GM12878 (cell line): ENCODE results near the gene F12. TPM values are rescaled to one million over a fixed set of nuclear protein-coding genes. Genes with fewer than 3 reads are reported as not detected.

Experiments used
- ATF3 ChIP-seq: IDR thresholded peaks from 2 replicates; pipeline ENCODE4 v1.6.1; 2011; ENCODE audit warnings: low read depth, mild to moderate bottlenecking, low read length, moderate library complexity, borderline replicate concordance; ENCODE audit errors: extremely low read depth
- BACH1 ChIP-seq: fragments of 450-650 bp; IDR thresholded peaks from 2 replicates; pipeline ENCODE4 v1.6.1; 2017; ENCODE audit warnings: mild to moderate bottlenecking, borderline replicate concordance
- CUX1 ChIP-seq: IDR thresholded peaks from 2 replicates; pipeline ENCODE4 v1.6.1; 2012; ENCODE audit warnings: improper control_type of control experiment, low read depth, low read length; ENCODE audit not compliant: insufficient replicate concordance
- E2F4 ChIP-seq: IDR thresholded peaks from 2 replicates; pipeline ENCODE4 v1.6.1; 2012; ENCODE audit warnings: low read depth, low read length, improper control_type of control experiment
- E4F1 ChIP-seq: fragments of 450-650 bp; IDR thresholded peaks from 2 replicates; pipeline ENCODE4 v1.6.1; 2018; ENCODE audit warnings: borderline replicate concordance, mild to moderate bottlenecking; ENCODE audit not compliant: partially characterized antibody
- FOS ChIP-seq: IDR thresholded peaks from 3 replicates; pipeline ENCODE4 v1.6.1; 2011; ENCODE audit warnings: borderline replicate concordance; ENCODE audit not compliant: insufficient read length; ENCODE audit errors: extremely low read depth
- FOXM1 ChIP-seq: IDR thresholded peaks from 2 replicates; pipeline ENCODE4 v1.6.1; 2012; ENCODE audit warnings: low read depth, mild to moderate bottlenecking, inconsistent platforms, low read length, moderate library complexity
- HCFC1 ChIP-seq: fragments of 150-350 bp; IDR thresholded peaks from 2 replicates; pipeline ENCODE4 v1.6.1; 2014; ENCODE audit warnings: low read length
- JUND ChIP-seq: IDR thresholded peaks from 2 replicates; pipeline ENCODE4 v1.6.1; 2012; ENCODE audit warnings: low read depth, mild to moderate bottlenecking, low read length, improper control_type of control experiment, moderate library complexity
- KDM1A ChIP-seq: fragments of 200-600 bp; sonication (generic); IDR thresholded peaks from 2 replicates; pipeline ENCODE4 v1.6.1; 2016; ENCODE audit warnings: borderline replicate concordance
- MXI1 ChIP-seq: fragments of 150-350 bp; IDR thresholded peaks from 2 replicates; pipeline ENCODE4 v1.6.1; 2011; ENCODE audit warnings: low read depth, mild to moderate bottlenecking, inconsistent platforms, low read length, improper control_type of control experiment
- MYB ChIP-seq: fragments of 150-350 bp; IDR thresholded peaks from 2 replicates; pipeline ENCODE4 v1.6.1; 2014; ENCODE audit warnings: mild to moderate bottlenecking, low read depth, low read length, borderline replicate concordance
- NFYA ChIP-seq: IDR thresholded peaks from 2 replicates; pipeline ENCODE4 v1.6.1; 2011; ENCODE audit warnings: low read depth, mild to moderate bottlenecking, low read length, improper control_type of control experiment, borderline replicate concordance
- POLR2AphosphoS5 ChIP-seq: IDR thresholded peaks from 2 replicates; pipeline ENCODE4 v1.6.1; 2011; ENCODE audit warnings: mild to moderate bottlenecking, low read length, inconsistent platforms
- RFX5 ChIP-seq: IDR thresholded peaks from 2 replicates; pipeline ENCODE4 v1.6.1; 2011; ENCODE audit warnings: low read depth, low read length, improper control_type of control experiment
- RUNX3 ChIP-seq: IDR thresholded peaks from 2 replicates; pipeline ENCODE4 v1.6.1; 2012; ENCODE audit warnings: low read length, inconsistent platforms
- SMC3 ChIP-seq: IDR thresholded peaks from 2 replicates; pipeline ENCODE4 v1.6.1; 2011; ENCODE audit warnings: low read length, improper control_type of control experiment, borderline replicate concordance
- SREBF1 ChIP-seq: IDR thresholded peaks from 2 replicates; pipeline ENCODE4 v1.6.1; 2012; ENCODE audit warnings: mild to moderate bottlenecking, low read length
- YY1 ChIP-seq: IDR thresholded peaks from 2 replicates; pipeline ENCODE4 v1.6.1; 2011; ENCODE audit warnings: low read depth, mild to moderate bottlenecking, low read length
- ZBED1 ChIP-seq: IDR thresholded peaks from 2 replicates; pipeline ENCODE4 v1.6.1; 2016; ENCODE audit warnings: borderline replicate concordance
- ZNF207 ChIP-seq: fragments of 450-650 bp; IDR thresholded peaks from 2 replicates; pipeline ENCODE4 v1.6.1; 2014; ENCODE audit warnings: antibody characterized with exemption, mild to moderate bottlenecking, borderline replicate concordance
- polyA plus RNA-seq, 11 experiments: library from polyadenylated mRNA; depleted of rRNA in 4 of 11; unstranded in 6 of 11; stranded (reverse) in 5 of 11; fragments of >200 nt; fragmentation: Nextera tagmentation in 4 of 11; fragmentation: Illumina TruSeq in 1 of 11; extraction: Ambion mirVana in 4 of 11; extraction: Trizol in 1 of 11; gene quantifications; 1 replicate in 1 of 11; 2 replicates in 10 of 11; pipeline versions ENCODE4 v1.2.1 to v1.2.3, GENCODE V29; 2011 to 2016; ENCODE audit warnings: inconsistent platforms in 2 of 11, missing spikeins in 2 of 11, low read depth in 1 of 11
- total RNA-seq, 4 experiments: library from RNA; depleted of rRNA in 3 of 4; stranded (reverse); fragments of >200 nt in 3 of 4; fragmentation: Illumina TruSeq in 1 of 4; extraction: Trizol in 1 of 4; gene quantifications; 2 replicates each; pipeline versions ENCODE4 v1.2.1 to v1.2.3, GENCODE V29; 2013 to 2021

The F12 gene
- total and polyA plus RNA-seq, 10 of the 15 experiments (the other 5 are each of a cell fraction or from before 2014, with no cell fraction given), result 0.25 to 11.3 (median 5.5) TPM

- TF ChIP-seq FOXM1 (no peak), JUND (no peak), BACH1 (peak; percentile 76), KDM1A (no peak), ATF3 (no peak), E2F4 (no peak), FOS (no peak), ZNF207 (no peak; the same call in 1 of the 2 replicates), YY1 (peak; percentile 92), CUX1 (no peak), NFYA (no peak), HCFC1 (peak; percentile 40; the same call in 1 of the 2 replicates), RFX5 (no peak), POLR2AphosphoS5 (no peak; the same call in 1 of the 2 replicates), SREBF1 (no peak), RUNX3 (peak; percentile 8; the same call in 1 of the 2 replicates), E4F1 (no peak), MXI1 (peak; percentile 88; the same call in 1 of the 2 replicates), MYB (no peak), SMC3 (peak; percentile 76), ZBED1 (no peak)
Observed at GRCh38 chr5:177403792-177404640, 5.3 kb downstream of the F12 start (continued).
